Lung (tissue), 12 donors: Measurements from ENCODE around the gene SPATA24. TPM values are rescaled to one million over a fixed set of nuclear protein-coding genes. Genes with fewer than 3 reads are reported as not detected.

ENCODE experiments used
- ATAC-seq: fragments of 200-7000 bp; cut with Tn5 transposase; one replicate; pipeline ENCODE4 v1.9.1; 2020; ENCODE audit warnings: moderate number of reproducible peaks; ENCODE audit not compliant: insufficient read depth, low FRiP score
- DNase-seq, 3 donors: peaks; one replicate each; pipeline ENCODE4 v3.0.0-alpha.2; 2013 to 2017
- H3K27ac ChIP-seq, 2 donors: one replicate each; pipeline ENCODE4 v1.5.1; 2013; ENCODE audit warnings: mild to moderate bottlenecking in 2 of 2, moderate library complexity in 2 of 2, control low read depth in 1 of 2, inconsistent platforms in 1 of 2, low read depth in 1 of 2, low read length in 1 of 2
- H3K27me3 ChIP-seq, 3 donors: one replicate each; pipeline ENCODE4 v1.5.1; 2013; ENCODE audit warnings: low read length in 2 of 3; ENCODE audit not compliant: control insufficient read depth in 3 of 3, insufficient read depth in 3 of 3
- H3K36me3 ChIP-seq, 4 donors: one replicate each; pipeline ENCODE4 v1.5.1; 2013; ENCODE audit warnings: low read length in 4 of 4, mild to moderate bottlenecking in 1 of 4, moderate library complexity in 1 of 4; ENCODE audit not compliant: control insufficient read depth in 4 of 4, insufficient read depth in 4 of 4
- H3K4me1 ChIP-seq, 5 donors: one replicate each; pipeline ENCODE4 v1.5.1; 2013; ENCODE audit warnings: low read length in 5 of 5, mild to moderate bottlenecking in 2 of 5, moderate library complexity in 1 of 5; ENCODE audit not compliant: control insufficient read depth in 5 of 5, insufficient read depth in 5 of 5
- H3K4me3 ChIP-seq: one replicate; pipeline ENCODE4 v1.5.1; 2013; ENCODE audit warnings: mild to moderate bottlenecking, control low read depth, moderate library complexity
- H3K9ac ChIP-seq, 2 donors: one replicate each; pipeline ENCODE4 v1.5.1; 2013; ENCODE audit warnings: low read length in 2 of 2, control low read depth in 1 of 2; ENCODE audit not compliant: insufficient read depth in 1 of 2
- H3K9me3 ChIP-seq, 4 donors: one replicate each; pipeline ENCODE4 v1.5.1; 2013; ENCODE audit warnings: low read length in 3 of 4, mild to moderate bottlenecking in 1 of 4, moderate library complexity in 1 of 4; ENCODE audit not compliant: control insufficient read depth in 4 of 4, insufficient read depth in 3 of 4
- WGBS, 2 donors: extraction: QIAGEN DNeasy Blood & Tissue Kit; methylation state at CpG; one replicate each; pipeline ENCODE4 v1.1.7; 2013; 5-methylcytosine and 5-hydroxymethylcytosine counted together
- polyA plus RNA-seq, 2 donors: library from polyadenylated mRNA; stranded (reverse); fragments of 200-250 nt; gene quantifications; one replicate each; pipeline ENCODE4 v1.2.1, GENCODE V29; 2013
- total RNA-seq, 2 donors: library from RNA; depleted of rRNA in 1 of 2; stranded (reverse); fragments of >200 nt in 1 of 2; gene quantifications; one replicate each; pipeline ENCODE4 v1.2.1, GENCODE V29; 2014 to 2021
- TF ChIP-seq, protein P1 (sequence below): IDR thresholded peaks from 2 replicates; pipeline ENCODE4 v1.5.1; 2012; ENCODE audit warnings: mild to moderate bottlenecking; ENCODE audit errors: control extremely low read depth, extremely low read depth
- donor health status: control.
- donor health status: control.
- donor health status: Bipolar disorder and iron deficiency.
- donor health status: healthy.
- donor health status: DM: yes; HTN: yes; CAD: no.

The SPATA24 gene
- total and polyA plus RNA-seq, 4 donors: 4.2 to 11.1 (median 6.2) TPM

- peak; percentile 96 for ATAC-seq
- Histone ChIP-seq H3K4me1 (peaks cover 0 to 13% (median 0%) of the 10 kb centered on the region in 5 donors), H3K4me3 (peak within 1 kb of the TSS; percentile 57), H3K27me3 (no peaks in the 10 kb centered on the region), H3K27ac (peak within 1 kb of the TSS; percentile 91), H3K9ac (peak within 1 kb of the TSS; percentile 89 to 97), H3K36me3 (peaks cover 0 to 6% (median 2%) of the 10 kb centered on the region in 4 donors), H3K9me3 (no peaks in the 10 kb centered on the region)
- TF ChIP-seq, protein P1, sequence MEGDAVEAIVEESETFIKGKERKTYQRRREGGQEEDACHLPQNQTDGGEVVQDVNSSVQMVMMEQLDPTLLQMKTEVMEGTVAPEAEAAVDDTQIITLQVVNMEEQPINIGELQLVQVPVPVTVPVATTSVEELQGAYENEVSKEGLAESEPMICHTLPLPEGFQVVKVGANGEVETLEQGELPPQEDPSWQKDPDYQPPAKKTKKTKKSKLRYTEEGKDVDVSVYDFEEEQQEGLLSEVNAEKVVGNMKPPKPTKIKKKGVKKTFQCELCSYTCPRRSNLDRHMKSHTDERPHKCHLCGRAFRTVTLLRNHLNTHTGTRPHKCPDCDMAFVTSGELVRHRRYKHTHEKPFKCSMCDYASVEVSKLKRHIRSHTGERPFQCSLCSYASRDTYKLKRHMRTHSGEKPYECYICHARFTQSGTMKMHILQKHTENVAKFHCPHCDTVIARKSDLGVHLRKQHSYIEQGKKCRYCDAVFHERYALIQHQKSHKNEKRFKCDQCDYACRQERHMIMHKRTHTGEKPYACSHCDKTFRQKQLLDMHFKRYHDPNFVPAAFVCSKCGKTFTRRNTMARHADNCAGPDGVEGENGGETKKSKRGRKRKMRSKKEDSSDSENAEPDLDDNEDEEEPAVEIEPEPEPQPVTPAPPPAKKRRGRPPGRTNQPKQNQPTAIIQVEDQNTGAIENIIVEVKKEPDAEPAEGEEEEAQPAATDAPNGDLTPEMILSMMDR: no peak
- peak; percentile 95 to 97 (median 95) for DNase-seq
- WGBS, 2 donors: 4 to 6% methylated on average over 44 to 49 of the region's 49 CpGs
Observed at GRCh38 chr5:139439013-139439903, 35.4 kb upstream of the SPATA24 start, which contains the start of gene DNAJC18. TSS of gene DNAJC18 (minus strand) at chr5:139439525. CDS start at chr5:139439445, 80 bp downstream.

- Histone ChIP-seq H3K9ac (peak overlapping the region in 1 of 2 donors; percentile 77), H3K9me3 (no peaks in the 10 kb centered on the region), H3K4me3 (no peak overlapping the region), H3K36me3 (peaks cover 0 to 6% (median 3%) of the 10 kb centered on the region in 4 donors), H3K27me3 (no peaks in the 10 kb centered on the region), H3K27ac (no peak overlapping the region), H3K4me1 (peaks cover 0 to 13% (median 0%) of the 10 kb centered on the region in 5 donors)
- 37 to 40% methylated on average over 8 of the region's 8 CpGs for WGBS, 2 donors
- ATAC-seq (no peak), DNase-seq (peak in 1 of 3 donors; percentile 21)
- TF ChIP-seq, protein P1: no peak
Observed at GRCh38 chr5:139438707-139439012, 34.8 kb upstream of the SPATA24 start.

DNA sequence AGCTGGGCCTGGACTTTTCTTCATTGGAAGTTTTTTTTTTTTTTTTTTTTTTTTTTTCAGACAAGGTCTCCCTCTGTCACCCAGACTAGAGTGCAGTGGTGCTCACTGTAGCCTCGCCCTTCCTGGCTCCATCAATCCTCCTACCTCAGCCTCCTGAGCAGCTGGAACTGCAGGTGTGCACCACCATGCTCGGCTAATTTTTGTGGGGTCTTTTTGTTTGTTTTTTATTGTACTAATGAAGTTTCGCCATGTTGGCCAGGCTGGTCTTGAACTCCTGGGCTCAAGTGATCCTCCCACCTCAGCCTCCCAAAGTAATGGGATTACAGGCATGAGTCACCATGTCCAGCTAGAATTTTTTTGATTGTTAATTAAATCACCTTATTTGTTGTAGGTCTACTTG lies 31.8 kb upstream of the SPATA24 start:
- TF ChIP-seq, protein P1: no peak
- DNase-seq: no peak
- no peak overlapping the region for H3K27ac ChIP-seq
- no peaks in the 10 kb centered on the region for H3K27me3 ChIP-seq
- no peak overlapping the region for H3K4me3 ChIP-seq
- 97 to 100% methylated on average over 3 of the region's 3 CpGs for WGBS, 2 donors
- H3K9me3 ChIP-seq: no peaks in the 10 kb centered on the region
- peaks cover 2 to 10% (median 4%) of the 10 kb centered on the region in 4 donors for H3K36me3 ChIP-seq
- peaks cover 0 to 13% (median 0%) of the 10 kb centered on the region in 5 donors for H3K4me1 ChIP-seq
- no peak for ATAC-seq
- H3K9ac ChIP-seq: no peak overlapping the region
